HG03139 (cell line): ENCODE results near the gene LRP5.

Experiments used
- ATAC-seq: cut with Tn5 transposase; IDR thresholded peaks from one replicate; pipeline ENCODE4 v1.9.1; 2021; ENCODE audit not compliant: unreplicated experiment

Gene LRP5

GRCh38 chr11:68312117-68312779 lies at the start of gene LRP5:
TSS of gene LRP5 (plus strand) at chr11:68312591. CDS start at chr11:68312715, 124 bp downstream.
- ATAC-seq: no peak

DNA sequence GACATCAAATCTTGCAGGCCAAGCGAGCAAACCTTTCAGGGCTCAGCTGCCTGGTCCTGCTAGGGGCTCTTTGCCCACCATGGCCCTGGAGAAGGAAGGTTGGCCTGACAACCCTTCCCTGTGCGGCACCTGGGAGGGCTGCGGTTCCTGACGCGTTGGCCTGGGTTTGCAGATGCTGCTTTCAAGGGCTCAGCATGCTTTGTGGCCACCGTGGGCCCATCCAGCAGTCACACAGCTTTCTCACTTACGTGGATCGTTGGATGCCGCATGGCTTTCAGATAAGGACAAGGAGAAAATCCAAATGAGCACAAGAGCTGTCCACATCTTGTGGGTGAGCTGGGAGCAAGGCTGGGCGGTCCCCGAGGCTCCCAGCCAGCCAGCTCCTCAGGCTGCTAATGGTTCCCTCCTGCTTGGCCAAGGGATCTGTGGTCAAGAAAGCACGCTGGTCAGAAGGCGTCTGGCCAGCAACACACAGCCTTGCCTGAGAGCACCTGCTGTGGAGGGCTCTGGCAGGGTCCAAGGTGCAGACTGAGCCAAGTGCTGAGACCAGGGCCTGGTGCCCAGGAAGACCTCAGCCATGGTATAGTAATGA lies 48.9 kb upstream of the LRP5 start:
- ATAC-seq: no peak

DNA sequence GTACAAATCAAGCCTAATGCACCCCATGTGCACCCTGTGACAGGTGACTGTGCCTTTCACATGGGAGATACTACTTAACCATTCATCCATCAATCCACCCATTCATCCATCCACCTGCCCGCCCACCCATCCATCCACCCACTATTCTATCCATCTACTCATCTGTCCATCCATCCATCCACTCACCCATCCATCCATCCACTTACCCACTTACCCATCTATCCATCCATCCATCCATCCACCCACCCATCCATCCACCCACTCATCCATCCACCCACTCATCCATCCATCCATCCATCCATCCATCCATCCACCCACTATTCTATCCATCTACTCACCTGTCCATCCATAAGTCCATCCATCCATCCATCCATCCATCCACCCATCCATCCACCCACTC lies 48.1 kb upstream of the LRP5 start:
- ATAC-seq: no peak

GRCh38 chr11:68264741-68265540 lies 47.5 kb upstream of the LRP5 start:
- ATAC-seq: no peak

DNA sequence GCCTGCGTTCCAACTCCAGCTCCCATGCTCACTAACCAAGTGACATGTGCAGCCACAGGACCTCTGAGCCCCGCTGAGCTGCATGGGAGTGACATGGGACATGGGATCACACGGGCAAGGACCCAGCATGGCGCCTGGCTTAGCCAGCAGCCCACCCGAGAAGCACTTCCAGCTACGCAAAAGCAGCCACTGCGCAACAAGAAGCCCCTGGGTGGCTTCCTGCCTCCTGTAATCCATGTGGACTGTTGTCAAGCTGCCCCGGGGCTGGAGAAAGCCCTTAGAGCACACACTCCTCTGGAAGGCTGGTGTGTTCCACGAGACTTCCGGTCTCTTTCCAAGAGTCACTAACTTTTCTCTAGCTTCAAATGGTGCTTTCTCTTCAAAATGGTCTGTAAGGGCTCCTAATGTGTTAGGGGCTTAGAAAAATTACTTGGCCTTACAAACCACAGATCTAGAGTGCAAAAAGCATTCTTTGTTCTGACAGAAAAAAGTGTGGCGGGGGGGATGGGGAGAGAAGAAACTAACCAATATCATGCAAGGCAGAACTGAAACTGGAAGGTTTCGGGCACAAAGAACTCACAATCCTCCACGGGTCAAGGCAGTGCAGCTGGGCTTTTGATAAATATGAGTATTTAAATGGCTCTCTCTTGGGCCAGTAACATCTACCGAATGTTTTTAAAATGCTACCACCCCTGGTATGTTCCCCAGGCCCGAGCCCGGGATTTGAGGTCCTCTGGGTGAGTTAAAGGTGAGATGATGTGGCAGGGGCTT lies 46.1 kb upstream of the LRP5 start:
- peak; percentile 57 for ATAC-seq

GRCh38 chr11:68266936-68267880 lies 45.2 kb upstream of the LRP5 start:
- ATAC-seq: no peak

GRCh38 chr11:68267881-68268240 lies 44.5 kb upstream of the LRP5 start:
- ATAC-seq: no peak

GRCh38 chr11:68269414-68270081 lies 42.8 kb upstream of the LRP5 start:
- no peak for ATAC-seq

DNA sequence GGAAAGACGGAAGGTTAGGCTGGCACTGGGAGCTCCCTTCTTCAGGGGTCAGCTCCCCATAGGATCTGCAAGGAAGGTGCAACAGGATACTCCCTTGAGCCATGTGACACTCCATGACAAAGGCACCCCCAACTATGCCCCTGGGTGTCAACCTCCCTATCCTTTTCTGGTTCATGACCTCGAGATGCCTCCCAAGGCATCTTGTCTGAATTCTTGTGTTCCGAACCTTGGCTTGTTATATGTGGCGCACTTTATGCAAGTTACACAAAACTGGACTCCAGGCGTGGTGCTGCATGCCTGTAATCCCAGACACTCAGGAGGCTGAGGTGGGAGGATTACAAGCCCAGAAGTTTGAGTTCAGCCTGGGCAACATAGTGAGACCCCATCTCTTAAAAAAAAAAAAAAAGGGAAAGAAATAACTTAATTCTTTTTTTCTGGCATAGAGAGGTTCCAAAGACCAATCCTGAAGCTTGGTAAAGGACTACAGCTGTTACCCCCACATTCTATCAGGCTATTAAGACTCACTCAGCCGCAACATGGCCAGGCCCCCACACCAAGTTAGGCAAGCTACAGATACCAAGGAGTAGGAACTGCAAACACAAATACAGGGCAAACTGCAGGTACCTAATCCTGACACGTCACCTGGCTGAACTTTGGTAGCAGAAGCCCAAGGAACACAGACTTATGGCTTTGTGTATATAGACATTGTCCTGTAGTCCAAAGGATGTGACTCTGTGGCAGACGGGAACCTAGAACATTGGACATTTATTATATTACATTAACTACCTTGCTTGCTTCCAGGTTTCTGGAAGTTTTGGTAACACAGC lies 42.0 kb upstream of the LRP5 start:
- no peak for ATAC-seq

- peak; percentile 34 for ATAC-seq
Observed at GRCh38 chr11:68271023-68271780, 41.2 kb upstream of the LRP5 start.

DNA sequence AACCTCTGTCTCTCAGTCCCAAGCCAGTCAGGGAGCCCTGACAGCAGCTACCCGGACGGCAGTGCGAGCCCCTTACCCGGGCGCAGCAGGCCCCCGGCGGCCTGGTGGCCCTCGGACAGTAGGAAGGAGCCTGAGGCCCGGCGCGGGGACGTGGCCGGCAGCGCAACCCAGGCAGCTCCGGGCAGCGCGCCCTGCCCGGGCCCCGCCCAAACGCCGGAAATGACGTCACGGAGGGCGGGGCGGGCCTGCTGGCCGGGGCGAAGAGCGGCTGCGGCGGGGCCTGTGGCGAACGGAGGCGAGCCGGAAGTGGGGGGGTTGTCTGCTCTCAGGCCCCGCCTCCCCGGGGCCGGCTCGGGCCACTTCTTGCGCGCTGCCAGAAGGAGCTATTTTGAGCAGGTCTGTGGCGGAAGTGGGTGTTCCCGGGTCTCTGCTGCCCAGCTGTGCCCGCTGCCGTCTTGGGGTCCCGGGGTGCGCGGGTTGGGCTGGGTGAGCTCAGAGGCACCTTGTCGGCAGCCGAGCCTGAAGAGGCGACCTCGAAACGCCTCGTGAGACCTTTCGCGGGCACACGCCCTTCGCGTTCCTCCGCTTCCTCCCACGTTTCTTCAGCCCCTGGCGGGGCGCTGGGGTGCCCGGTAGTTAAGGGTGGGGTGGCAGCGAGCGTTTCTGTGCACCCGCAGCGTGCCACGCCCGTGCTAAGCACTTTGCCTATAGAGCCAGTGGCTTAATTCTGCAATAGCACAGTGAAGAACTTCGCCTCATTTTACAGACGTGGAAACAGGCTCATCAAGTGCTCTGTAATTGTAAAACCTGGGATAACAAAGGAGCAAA lies 40.4 kb upstream of the LRP5 start, which contains the start of gene C11orf24:
Gene C11orf24 (minus strand): TSS at position 193 of the 828 bp plus-strand sequence. CDS start 8,206 bp downstream, outside the sequence.
- peak; percentile 70 for ATAC-seq

GRCh38 chr11:68273026-68273738 lies 39.2 kb upstream of the LRP5 start:
- ATAC-seq: no peak

DNA sequence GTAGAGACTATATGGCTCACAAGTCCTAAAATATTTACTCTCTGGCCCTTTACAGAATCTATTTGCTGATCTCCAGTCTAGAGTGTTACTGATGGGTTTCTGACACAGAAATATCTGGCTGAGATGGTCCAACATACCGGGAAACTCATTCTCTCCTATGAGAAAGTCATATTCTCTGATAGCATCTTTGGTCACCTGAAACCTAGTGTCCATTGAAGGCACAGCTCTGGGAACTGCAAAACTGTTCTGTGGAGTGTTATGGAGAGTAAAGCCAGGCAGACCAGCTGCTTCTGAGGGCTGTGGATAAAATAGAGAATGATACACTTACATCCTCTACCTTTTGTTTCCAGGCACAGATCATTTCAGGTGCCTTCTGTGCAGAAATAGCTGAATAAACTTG lies 38.1 kb upstream of the LRP5 start:
- ATAC-seq: no peak

DNA sequence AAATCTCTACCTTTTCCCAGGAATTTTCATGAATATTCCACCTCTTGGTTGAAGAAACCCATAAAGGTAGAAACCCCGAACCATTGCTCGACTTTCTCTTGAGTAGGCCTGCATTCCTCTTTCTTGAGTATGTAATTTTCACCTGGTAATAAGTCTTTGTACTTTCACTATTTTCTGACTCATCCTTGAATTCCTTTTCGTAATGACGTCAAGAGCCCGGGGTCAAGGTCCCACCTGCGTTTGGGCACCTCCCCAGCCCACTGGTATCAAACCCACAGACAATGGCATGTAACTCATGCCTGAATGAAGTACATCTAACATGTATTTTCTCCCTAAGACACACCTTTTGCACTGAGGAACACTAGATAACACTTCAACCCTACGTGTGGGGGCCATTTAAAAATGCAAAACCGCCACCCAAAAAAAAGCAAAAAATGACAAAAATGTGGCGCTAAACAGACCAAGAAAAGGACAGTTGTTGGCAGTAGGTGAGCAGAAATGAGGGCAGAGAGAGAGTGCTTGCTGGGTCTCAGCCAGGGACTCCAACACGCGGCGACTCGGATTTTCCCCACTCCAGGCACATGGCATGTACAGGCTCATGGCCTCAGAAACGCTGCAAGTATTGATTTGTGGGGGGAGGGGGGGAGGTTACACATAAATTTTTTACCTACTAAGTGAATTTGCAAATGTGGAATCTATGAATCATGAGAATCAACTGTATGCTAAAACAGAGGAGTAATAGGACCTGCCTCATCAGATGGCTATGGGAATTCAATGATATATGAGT lies 36.5 kb upstream of the LRP5 start:
- ATAC-seq: no peak

DNA sequence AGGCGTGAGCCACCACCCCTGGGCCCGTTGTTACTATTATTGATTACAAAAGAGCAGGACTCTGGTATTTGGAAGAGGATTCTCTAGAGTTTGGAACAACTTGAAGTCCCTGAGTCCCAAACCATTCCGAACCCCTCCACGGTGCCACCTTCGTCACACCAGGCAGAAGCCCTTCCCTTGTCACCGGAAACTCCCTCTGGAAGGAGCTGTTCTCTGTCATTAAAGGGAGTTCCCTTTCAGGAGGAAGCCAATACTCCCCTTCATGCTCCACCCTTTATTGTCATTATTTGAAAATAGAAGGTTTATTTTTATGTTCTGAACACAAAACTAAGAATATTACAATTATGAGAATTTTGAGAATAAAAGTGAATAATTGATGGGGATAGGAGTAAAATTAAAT lies 35.5 kb upstream of the LRP5 start:
- ATAC-seq: no peak

- ATAC-seq: no peak
Observed at GRCh38 chr11:68279676-68280075, 32.7 kb upstream of the LRP5 start.
